ENCODE results near the gene SRSF5. TPM values are rescaled to one million over a fixed set of nuclear protein-coding genes. Genes with fewer than 3 reads are reported as not detected.
A peak's percentile ranks its signal among the peaks of the same experiment; 100 is the strongest.

The SRSF5 gene
- total and polyA plus RNA-seq, 2 of the 13 experiments (the other 11 are each of a cell fraction or from before 2014, with no cell fraction given): 189 to 277 TPM

DNA sequence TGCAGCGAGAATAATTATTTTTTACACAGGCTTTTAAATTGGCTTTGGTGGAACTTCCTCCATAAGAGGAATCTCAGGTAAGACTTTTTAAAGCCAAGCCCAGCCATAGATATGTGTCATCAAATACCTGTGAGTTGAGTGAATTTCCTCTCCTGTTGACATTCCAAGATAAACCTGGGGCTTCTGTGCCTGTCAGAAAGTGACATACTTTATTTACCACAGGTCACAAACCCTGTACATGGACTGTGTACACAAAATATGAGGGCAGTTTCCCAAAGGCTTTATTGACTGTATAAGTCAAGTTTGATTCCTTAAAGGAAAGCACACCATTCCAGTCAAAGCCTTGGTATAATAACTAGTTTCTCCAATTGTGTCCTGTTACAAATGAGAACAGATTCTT is 25.9 kb upstream of the SRSF5 start:
- Histone ChIP-seq H3K9me3 (ENCODE audit: low read length) (peaks cover 10% of the 10 kb centered on the region), H4K20me1 (ENCODE audit: insufficient read depth, low read length) (no peaks in the 10 kb centered on the region), H3K4me2 (ENCODE audit: low read depth, low read length) (no peak overlapping the region), H3K27me3 (ENCODE audit: control insufficient read depth in 1 of 2, insufficient read depth in 2 of 2, low read length in 2 of 2) (no peaks in the 10 kb centered on the region), H2AFZ (ENCODE audit: low read length) (no peak overlapping the region), H3K79me2 (ENCODE audit: insufficient read depth, low read length) (no peaks in the 10 kb centered on the region), H3K36me3 (replicated peaks in 1 of 2; ENCODE audit: control insufficient read depth in 1 of 2, insufficient read depth in 2 of 2, low read length in 2 of 2) (no peaks in the 10 kb centered on the region), H3K4me3 (replicated peaks in 1 of 3; ENCODE audit: insufficient read depth in 1 of 3, low read depth in 2 of 3, low read length in 3 of 3) (no peak overlapping the region), H3K9ac (ENCODE audit: insufficient read depth, low read depth, low read length) (no peak overlapping the region), H3K4me1 (ENCODE audit: insufficient read depth, low read length) (peaks cover 30% of the 10 kb centered on the region), H3K27ac (ENCODE audit: extremely low read length, insufficient read depth, low read length) (no peak overlapping the region)
- in situ Hi-C loops (cut with HindIII; ENCODE audit: extremely low pct_ligation_motif_present, low pct_unique_long_range_greater_than_20kb) (no loop called here), intact Hi-C loops (cut with micrococcal nuclease; ENCODE audit: unreplicated experiment) (no loop called here)
- peak; percentile 49 for DNase-seq (ENCODE audit: low spot score)
- no peak for ATAC-seq
- no TSS peak for BruUV-seq (replicated peaks)
- CTCF ChIA-PET (ENCODE audit: low intra/inter-chr PET ratio, low total read pairs): no interaction called here
- 72% methylated on average over 1 of the region's 1 CpG for WGBS (ENCODE audit: low lambda C conversion rate)
- FAIRE-seq: no peak
- POLR2A ChIA-PET: no interaction called here
- TF ChIP-seq, protein P1, sequence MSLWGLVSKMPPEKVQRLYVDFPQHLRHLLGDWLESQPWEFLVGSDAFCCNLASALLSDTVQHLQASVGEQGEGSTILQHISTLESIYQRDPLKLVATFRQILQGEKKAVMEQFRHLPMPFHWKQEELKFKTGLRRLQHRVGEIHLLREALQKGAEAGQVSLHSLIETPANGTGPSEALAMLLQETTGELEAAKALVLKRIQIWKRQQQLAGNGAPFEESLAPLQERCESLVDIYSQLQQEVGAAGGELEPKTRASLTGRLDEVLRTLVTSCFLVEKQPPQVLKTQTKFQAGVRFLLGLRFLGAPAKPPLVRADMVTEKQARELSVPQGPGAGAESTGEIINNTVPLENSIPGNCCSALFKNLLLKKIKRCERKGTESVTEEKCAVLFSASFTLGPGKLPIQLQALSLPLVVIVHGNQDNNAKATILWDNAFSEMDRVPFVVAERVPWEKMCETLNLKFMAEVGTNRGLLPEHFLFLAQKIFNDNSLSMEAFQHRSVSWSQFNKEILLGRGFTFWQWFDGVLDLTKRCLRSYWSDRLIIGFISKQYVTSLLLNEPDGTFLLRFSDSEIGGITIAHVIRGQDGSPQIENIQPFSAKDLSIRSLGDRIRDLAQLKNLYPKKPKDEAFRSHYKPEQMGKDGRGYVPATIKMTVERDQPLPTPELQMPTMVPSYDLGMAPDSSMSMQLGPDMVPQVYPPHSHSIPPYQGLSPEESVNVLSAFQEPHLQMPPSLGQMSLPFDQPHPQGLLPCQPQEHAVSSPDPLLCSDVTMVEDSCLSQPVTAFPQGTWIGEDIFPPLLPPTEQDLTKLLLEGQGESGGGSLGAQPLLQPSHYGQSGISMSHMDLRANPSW (CRISPR knock-in tag; IDR thresholded peaks at IDR 0.05; ENCODE audit: borderline replicate concordance): no peak
- TF ChIP-seq, protein P2, sequence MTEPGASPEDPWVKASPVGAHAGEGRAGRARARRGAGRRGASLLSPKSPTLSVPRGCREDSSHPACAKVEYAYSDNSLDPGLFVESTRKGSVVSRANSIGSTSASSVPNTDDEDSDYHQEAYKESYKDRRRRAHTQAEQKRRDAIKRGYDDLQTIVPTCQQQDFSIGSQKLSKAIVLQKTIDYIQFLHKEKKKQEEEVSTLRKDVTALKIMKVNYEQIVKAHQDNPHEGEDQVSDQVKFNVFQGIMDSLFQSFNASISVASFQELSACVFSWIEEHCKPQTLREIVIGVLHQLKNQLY (CRISPR knock-in tag; IDR thresholded peaks at IDR 0.05): peak; percentile 78
- TF ChIP-seq KAT8 (CRISPR knock-in tag; IDR thresholded peaks at IDR 0.05) (peak; percentile 44; the same call in 1 of the 2 replicates), GATAD2A (CRISPR knock-in tag; IDR thresholded peaks at IDR 0.05) (peak; percentile 79), FOXA3 (CRISPR knock-in tag; IDR thresholded peaks at IDR 0.05) (peak; percentile 94), FOXK1 (CRISPR knock-in tag; IDR thresholded peaks at IDR 0.05; ENCODE audit: borderline replicate concordance, low read depth) (peak; percentile 63), SNAI1 (CRISPR knock-in tag; IDR thresholded peaks at IDR 0.05; ENCODE audit: borderline replicate concordance) (no peak), ELF3 (CRISPR knock-in tag; IDR thresholded peaks at IDR 0.05) (peak; percentile 35; the same call in 1 of the 2 replicates), HDAC2 (CRISPR knock-in tag; IDR thresholded peaks at IDR 0.05) (peak; percentile 53; the same call in 1 of the 2 replicates), TEAD3 (CRISPR knock-in tag; optimal IDR thresholded peaks at IDR 0.05; ENCODE audit: borderline replicate concordance) (peak; percentile 97)
- TF ChIP-seq, protein P3, sequence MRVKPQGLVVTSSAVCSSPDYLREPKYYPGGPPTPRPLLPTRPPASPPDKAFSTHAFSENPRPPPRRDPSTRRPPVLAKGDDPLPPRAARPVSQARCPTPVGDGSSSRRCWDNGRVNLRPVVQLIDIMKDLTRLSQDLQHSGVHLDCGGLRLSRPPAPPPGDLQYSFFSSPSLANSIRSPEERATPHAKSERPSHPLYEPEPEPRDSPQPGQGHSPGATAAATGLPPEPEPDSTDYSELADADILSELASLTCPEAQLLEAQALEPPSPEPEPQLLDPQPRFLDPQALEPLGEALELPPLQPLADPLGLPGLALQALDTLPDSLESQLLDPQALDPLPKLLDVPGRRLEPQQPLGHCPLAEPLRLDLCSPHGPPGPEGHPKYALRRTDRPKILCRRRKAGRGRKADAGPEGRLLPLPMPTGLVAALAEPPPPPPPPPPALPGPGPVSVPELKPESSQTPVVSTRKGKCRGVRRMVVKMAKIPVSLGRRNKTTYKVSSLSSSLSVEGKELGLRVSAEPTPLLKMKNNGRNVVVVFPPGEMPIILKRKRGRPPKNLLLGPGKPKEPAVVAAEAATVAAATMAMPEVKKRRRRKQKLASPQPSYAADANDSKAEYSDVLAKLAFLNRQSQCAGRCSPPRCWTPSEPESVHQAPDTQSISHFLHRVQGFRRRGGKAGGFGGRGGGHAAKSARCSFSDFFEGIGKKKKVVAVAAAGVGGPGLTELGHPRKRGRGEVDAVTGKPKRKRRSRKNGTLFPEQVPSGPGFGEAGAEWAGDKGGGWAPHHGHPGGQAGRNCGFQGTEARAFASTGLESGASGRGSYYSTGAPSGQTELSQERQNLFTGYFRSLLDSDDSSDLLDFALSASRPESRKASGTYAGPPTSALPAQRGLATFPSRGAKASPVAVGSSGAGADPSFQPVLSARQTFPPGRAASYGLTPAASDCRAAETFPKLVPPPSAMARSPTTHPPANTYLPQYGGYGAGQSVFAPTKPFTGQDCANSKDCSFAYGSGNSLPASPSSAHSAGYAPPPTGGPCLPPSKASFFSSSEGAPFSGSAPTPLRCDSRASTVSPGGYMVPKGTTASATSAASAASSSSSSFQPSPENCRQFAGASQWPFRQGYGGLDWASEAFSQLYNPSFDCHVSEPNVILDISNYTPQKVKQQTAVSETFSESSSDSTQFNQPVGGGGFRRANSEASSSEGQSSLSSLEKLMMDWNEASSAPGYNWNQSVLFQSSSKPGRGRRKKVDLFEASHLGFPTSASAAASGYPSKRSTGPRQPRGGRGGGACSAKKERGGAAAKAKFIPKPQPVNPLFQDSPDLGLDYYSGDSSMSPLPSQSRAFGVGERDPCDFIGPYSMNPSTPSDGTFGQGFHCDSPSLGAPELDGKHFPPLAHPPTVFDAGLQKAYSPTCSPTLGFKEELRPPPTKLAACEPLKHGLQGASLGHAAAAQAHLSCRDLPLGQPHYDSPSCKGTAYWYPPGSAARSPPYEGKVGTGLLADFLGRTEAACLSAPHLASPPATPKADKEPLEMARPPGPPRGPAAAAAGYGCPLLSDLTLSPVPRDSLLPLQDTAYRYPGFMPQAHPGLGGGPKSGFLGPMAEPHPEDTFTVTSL (CRISPR knock-in tag; IDR thresholded peaks at IDR 0.05; ENCODE audit: borderline replicate concordance): peak; percentile 77; the same call in 1 of the 2 replicates
- TF ChIP-seq, protein P4, sequence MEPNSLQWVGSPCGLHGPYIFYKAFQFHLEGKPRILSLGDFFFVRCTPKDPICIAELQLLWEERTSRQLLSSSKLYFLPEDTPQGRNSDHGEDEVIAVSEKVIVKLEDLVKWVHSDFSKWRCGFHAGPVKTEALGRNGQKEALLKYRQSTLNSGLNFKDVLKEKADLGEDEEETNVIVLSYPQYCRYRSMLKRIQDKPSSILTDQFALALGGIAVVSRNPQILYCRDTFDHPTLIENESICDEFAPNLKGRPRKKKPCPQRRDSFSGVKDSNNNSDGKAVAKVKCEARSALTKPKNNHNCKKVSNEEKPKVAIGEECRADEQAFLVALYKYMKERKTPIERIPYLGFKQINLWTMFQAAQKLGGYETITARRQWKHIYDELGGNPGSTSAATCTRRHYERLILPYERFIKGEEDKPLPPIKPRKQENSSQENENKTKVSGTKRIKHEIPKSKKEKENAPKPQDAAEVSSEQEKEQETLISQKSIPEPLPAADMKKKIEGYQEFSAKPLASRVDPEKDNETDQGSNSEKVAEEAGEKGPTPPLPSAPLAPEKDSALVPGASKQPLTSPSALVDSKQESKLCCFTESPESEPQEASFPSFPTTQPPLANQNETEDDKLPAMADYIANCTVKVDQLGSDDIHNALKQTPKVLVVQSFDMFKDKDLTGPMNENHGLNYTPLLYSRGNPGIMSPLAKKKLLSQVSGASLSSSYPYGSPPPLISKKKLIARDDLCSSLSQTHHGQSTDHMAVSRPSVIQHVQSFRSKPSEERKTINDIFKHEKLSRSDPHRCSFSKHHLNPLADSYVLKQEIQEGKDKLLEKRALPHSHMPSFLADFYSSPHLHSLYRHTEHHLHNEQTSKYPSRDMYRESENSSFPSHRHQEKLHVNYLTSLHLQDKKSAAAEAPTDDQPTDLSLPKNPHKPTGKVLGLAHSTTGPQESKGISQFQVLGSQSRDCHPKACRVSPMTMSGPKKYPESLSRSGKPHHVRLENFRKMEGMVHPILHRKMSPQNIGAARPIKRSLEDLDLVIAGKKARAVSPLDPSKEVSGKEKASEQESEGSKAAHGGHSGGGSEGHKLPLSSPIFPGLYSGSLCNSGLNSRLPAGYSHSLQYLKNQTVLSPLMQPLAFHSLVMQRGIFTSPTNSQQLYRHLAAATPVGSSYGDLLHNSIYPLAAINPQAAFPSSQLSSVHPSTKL (CRISPR knock-in tag; IDR thresholded peaks at IDR 0.05): peak; percentile 81

Measured in HepG2 (cell line).